Measurements from ENCODE around the gene CADPS. TPM values are rescaled to one million over a fixed set of nuclear protein-coding genes. Genes with fewer than 3 reads are reported as not detected.

CADPS gene
- total RNA-seq, 1 experiment from 2014 or later: 7.0 TPM

GRCh38 chr3:62727981-62728380 is 147.2 kb downstream of the CADPS start (continued):
- TF ChIP-seq ZBTB43 (CRISPR knock-in tag; IDR thresholded peaks at IDR 0.05) (no peak), PREB (CRISPR knock-in tag; IDR thresholded peaks at IDR 0.05; ENCODE audit: borderline replicate concordance) (no peak), ZNF232 (CRISPR knock-in tag; IDR thresholded peaks at IDR 0.05) (no peak), ZNF423 (CRISPR knock-in tag; IDR thresholded peaks at IDR 0.05) (no peak), CREM (CRISPR knock-in tag; IDR thresholded peaks at IDR 0.05) (no peak), MYBL2 (CRISPR knock-in tag; IDR thresholded peaks at IDR 0.05) (no peak), ZNF263 (CRISPR knock-in tag; IDR thresholded peaks at IDR 0.05; ENCODE audit: low read depth) (no peak), ZBTB21 (CRISPR knock-in tag; IDR thresholded peaks at IDR 0.05; ENCODE audit: borderline replicate concordance) (no peak), NFATC4 (CRISPR knock-in tag; IDR thresholded peaks at IDR 0.05) (no peak), SMAD4 (CRISPR knock-in tag; IDR thresholded peaks at IDR 0.05) (no peak)
- TF ChIP-seq, protein P1, sequence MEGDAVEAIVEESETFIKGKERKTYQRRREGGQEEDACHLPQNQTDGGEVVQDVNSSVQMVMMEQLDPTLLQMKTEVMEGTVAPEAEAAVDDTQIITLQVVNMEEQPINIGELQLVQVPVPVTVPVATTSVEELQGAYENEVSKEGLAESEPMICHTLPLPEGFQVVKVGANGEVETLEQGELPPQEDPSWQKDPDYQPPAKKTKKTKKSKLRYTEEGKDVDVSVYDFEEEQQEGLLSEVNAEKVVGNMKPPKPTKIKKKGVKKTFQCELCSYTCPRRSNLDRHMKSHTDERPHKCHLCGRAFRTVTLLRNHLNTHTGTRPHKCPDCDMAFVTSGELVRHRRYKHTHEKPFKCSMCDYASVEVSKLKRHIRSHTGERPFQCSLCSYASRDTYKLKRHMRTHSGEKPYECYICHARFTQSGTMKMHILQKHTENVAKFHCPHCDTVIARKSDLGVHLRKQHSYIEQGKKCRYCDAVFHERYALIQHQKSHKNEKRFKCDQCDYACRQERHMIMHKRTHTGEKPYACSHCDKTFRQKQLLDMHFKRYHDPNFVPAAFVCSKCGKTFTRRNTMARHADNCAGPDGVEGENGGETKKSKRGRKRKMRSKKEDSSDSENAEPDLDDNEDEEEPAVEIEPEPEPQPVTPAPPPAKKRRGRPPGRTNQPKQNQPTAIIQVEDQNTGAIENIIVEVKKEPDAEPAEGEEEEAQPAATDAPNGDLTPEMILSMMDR (IDR thresholded peaks at IDR 0.05): no peak
- TF ChIP-seq, protein P2, sequence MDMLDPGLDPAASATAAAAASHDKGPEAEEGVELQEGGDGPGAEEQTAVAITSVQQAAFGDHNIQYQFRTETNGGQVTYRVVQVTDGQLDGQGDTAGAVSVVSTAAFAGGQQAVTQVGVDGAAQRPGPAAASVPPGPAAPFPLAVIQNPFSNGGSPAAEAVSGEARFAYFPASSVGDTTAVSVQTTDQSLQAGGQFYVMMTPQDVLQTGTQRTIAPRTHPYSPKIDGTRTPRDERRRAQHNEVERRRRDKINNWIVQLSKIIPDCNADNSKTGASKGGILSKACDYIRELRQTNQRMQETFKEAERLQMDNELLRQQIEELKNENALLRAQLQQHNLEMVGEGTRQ (CRISPR knock-in tag; IDR thresholded peaks at IDR 0.05): no peak
- TF ChIP-seq, protein P3, sequence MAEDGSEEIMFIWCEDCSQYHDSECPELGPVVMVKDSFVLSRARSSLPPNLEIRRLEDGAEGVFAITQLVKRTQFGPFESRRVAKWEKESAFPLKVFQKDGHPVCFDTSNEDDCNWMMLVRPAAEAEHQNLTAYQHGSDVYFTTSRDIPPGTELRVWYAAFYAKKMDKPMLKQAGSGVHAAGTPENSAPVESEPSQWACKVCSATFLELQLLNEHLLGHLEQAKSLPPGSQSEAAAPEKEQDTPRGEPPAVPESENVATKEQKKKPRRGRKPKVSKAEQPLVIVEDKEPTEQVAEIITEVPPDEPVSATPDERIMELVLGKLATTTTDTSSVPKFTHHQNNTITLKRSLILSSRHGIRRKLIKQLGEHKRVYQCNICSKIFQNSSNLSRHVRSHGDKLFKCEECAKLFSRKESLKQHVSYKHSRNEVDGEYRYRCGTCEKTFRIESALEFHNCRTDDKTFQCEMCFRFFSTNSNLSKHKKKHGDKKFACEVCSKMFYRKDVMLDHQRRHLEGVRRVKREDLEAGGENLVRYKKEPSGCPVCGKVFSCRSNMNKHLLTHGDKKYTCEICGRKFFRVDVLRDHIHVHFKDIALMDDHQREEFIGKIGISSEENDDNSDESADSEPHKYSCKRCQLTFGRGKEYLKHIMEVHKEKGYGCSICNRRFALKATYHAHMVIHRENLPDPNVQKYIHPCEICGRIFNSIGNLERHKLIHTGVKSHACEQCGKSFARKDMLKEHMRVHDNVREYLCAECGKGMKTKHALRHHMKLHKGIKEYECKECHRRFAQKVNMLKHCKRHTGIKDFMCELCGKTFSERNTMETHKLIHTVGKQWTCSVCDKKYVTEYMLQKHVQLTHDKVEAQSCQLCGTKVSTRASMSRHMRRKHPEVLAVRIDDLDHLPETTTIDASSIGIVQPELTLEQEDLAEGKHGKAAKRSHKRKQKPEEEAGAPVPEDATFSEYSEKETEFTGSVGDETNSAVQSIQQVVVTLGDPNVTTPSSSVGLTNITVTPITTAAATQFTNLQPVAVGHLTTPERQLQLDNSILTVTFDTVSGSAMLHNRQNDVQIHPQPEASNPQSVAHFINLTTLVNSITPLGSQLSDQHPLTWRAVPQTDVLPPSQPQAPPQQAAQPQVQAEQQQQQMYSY (CRISPR knock-in tag; IDR thresholded peaks at IDR 0.05): no peak

DNA sequence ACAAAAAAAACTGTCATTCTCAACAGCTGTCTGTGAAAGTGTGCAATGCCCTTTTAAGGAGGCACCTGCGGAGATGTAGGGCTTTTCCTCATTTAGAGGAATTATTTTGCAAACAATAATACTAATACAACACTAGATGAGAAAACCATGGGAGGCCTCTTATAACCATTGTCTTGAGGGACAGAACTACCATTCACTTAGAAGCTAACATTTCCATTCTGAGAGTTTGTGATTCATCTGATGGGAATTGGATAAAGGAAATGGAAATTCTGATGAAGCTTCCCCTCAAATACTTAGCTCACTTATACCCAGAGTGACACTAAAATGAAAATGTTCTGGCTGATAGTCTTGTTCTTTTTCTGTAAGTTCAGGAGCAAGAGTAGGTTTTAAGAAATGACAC is 147.7 kb downstream of the CADPS start:
- no peaks in the 10 kb centered on the region; the same call in 1 of the 2 replicates for H3K27me3 Mint-ChIP-seq (ENCODE audit: low read depth)
- no peaks in the 10 kb centered on the region for H3K9me3 Mint-ChIP-seq
- no peak for ATAC-seq
- no peak for DNase-seq (ENCODE audit: low spot score)
- peaks cover 23% of the 10 kb centered on the region for H3K4me1 Mint-ChIP-seq
- H3K27ac Mint-ChIP-seq: no peak overlapping the region
- POLR2A ChIA-PET: no interaction called here
- no peak overlapping the region for H3K4me3 Mint-ChIP-seq
- no peaks in the 10 kb centered on the region for H3K36me3 Mint-ChIP-seq
- CTCF ChIA-PET: interaction anchor here (0.8 to 1.7 kb wide), 3 partner anchors 14 to 60 kb away, joined by 3 to 4 read pairs (median 3); no protein-coding TSS in a partner anchor
- TF ChIP-seq ARID4B (CRISPR knock-in tag; IDR thresholded peaks at IDR 0.05; ENCODE audit: borderline replicate concordance) (no peak), ETV6 (CRISPR knock-in tag; IDR thresholded peaks at IDR 0.05) (no peak), ZBTB43 (CRISPR knock-in tag; IDR thresholded peaks at IDR 0.05) (no peak), ZNF425 (CRISPR knock-in tag; conservative IDR thresholded peaks at IDR 0.05) (no peak), CBFB (CRISPR knock-in tag; IDR thresholded peaks at IDR 0.05; ENCODE audit: low read depth) (no peak), GRHL2 (CRISPR knock-in tag; IDR thresholded peaks at IDR 0.05; ENCODE audit: insufficient replicate concordance, severe bottlenecking) (no peak), NFE2L1 (CRISPR knock-in tag; IDR thresholded peaks at IDR 0.05) (no peak), ELF4 (CRISPR knock-in tag; IDR thresholded peaks at IDR 0.05; ENCODE audit: low read depth) (no peak)
